ENCODE results near the gene ABCC11.

GRCh38 chr16:48244080-48244862 is 3.1 kb downstream of the ABCC11 start, which contains the start of gene LONP2:
- TF ChIP-seq POLR2A (IDR thresholded peaks at IDR 0.05; ENCODE audit: low read length) (peak; percentile 78), GATA1 (IDR thresholded peaks at IDR 0.05; ENCODE audit: low read depth, low read length) (no peak)

Data from erythroblast (primary cell).